GM18858 (cell line): ENCODE data around the gene JUNB.

Experiments
- ATAC-seq: cut with Tn5 transposase; IDR thresholded peaks from one replicate; pipeline ENCODE4 v1.9.1; 2021; ENCODE audit not compliant: unreplicated experiment

JUNB gene

GRCh38 chr19:12791345-12792050, at the start of gene JUNB:
JUNB (plus strand) TSS chr19:12791486; CDS start chr19:12791772, 286 bp downstream.
- ATAC-seq, result peak; percentile 19

GRCh38 chr19:12745166-12745897, 46.0 kb upstream of the JUNB start:
- no peak for ATAC-seq

- ATAC-seq, result no peak
These were observed 42.8 kb upstream of the JUNB start for GRCh38 chr19:12748489-12748888.

GRCh38 chr19:12749938-12750521, 41.3 kb upstream of the JUNB start:
- no peak for ATAC-seq

- no peak for ATAC-seq
These were observed 40.4 kb upstream of the JUNB start for GRCh38 chr19:12750851-12751250.

GRCh38 chr19:12751635-12752034, 39.7 kb upstream of the JUNB start, which contains the start of gene BEST2:
BEST2 (plus strand) TSS chr19:12751791; CDS start chr19:12752593, 802 bp downstream.
- ATAC-seq, result no peak

GRCh38 chr19:12752056-12752781, 39.1 kb upstream of the JUNB start:
- ATAC-seq, result no peak

GRCh38 chr19:12754465-12755196, 36.7 kb upstream of the JUNB start:
- ATAC-seq, result no peak

- ATAC-seq, result no peak
These were observed 35.0 kb upstream of the JUNB start for GRCh38 chr19:12756150-12756883.

- no peak for ATAC-seq
These were observed 33.6 kb upstream of the JUNB start for GRCh38 chr19:12757544-12758274.

GRCh38 chr19:12759686-12760085, 31.6 kb upstream of the JUNB start:
- ATAC-seq, result no peak

GRCh38 chr19:12763100-12763499, 28.2 kb upstream of the JUNB start:
- no peak for ATAC-seq

GRCh38 chr19:12764698-12765097, 26.6 kb upstream of the JUNB start:
- no peak for ATAC-seq

GRCh38 chr19:12766051-12766521, 25.2 kb upstream of the JUNB start:
- no peak for ATAC-seq

GRCh38 chr19:12767150-12767549, 24.1 kb upstream of the JUNB start:
- no peak for ATAC-seq

- no peak for ATAC-seq
These were observed 23.6 kb upstream of the JUNB start for GRCh38 chr19:12767666-12768065.

GRCh38 chr19:12769689-12770088, 21.6 kb upstream of the JUNB start:
- no peak for ATAC-seq

GRCh38 chr19:12770922-12771321, 20.4 kb upstream of the JUNB start:
- ATAC-seq, result no peak

- no peak for ATAC-seq
These were observed 19.0 kb upstream of the JUNB start for GRCh38 chr19:12772323-12772722.
